Natural killer cell (primary cell): ENCODE data around the gene H6PD. TPM values are rescaled to one million over a fixed set of nuclear protein-coding genes. Genes with fewer than 3 reads are reported as not detected.

Source experiments
- ATAC-seq, 3 donors: fragments of 150-1000 bp in 2 of 3; fragments of 200-7000 bp in 1 of 3; cut with Tn5 transposase; 1 replicate in 1 of 3; 2 replicates in 2 of 3; pipeline ENCODE4 v1.10.0; 2021; ENCODE audit warnings: mild to moderate bottlenecking in 2 of 3, moderate library complexity in 2 of 3
- DNase-seq, 2 donors: peaks; one replicate each; pipeline versions ENCODE4 v3.0.0 to v3.0.0-alpha.2; 2013 to 2021; ENCODE audit warnings: mixed read lengths in 1 of 2
- H3K27ac ChIP-seq: one replicate; pipeline ENCODE4 v1.5.1; 2013; ENCODE audit warnings: mild to moderate bottlenecking, low read length
- H3K27me3 ChIP-seq: one replicate; pipeline ENCODE4 v1.6.1; 2013; ENCODE audit warnings: low read length; ENCODE audit not compliant: control insufficient read depth, insufficient read depth
- H3K36me3 ChIP-seq: one replicate; pipeline ENCODE4 v1.6.1; 2013; ENCODE audit warnings: low read length; ENCODE audit not compliant: control insufficient read depth, insufficient read depth
- H3K4me1 ChIP-seq: one replicate; pipeline ENCODE4 v1.6.1; 2013; ENCODE audit warnings: low read length; ENCODE audit not compliant: control insufficient read depth, insufficient read depth
- H3K4me3 ChIP-seq: one replicate; pipeline ENCODE4 v1.5.1; 2013; ENCODE audit warnings: low read length
- H3K9me3 ChIP-seq: one replicate; pipeline ENCODE4 v1.6.1; 2013; ENCODE audit warnings: low read length; ENCODE audit not compliant: control insufficient read depth, insufficient read depth
- H3K27ac Mint-ChIP-seq, 2 donors: one replicate each; pipeline ENCODE4 v1.8.0; 2022; ENCODE audit warnings: mild to moderate bottlenecking in 2 of 2, mixed read lengths in 2 of 2, moderate library complexity in 1 of 2
- H3K27me3 Mint-ChIP-seq, 2 donors: one replicate each; pipeline ENCODE4 v1.8.0; 2022; ENCODE audit warnings: low read depth in 2 of 2, mixed read lengths in 2 of 2
- H3K36me3 Mint-ChIP-seq: one replicate; pipeline ENCODE4 v1.8.0; 2022; ENCODE audit warnings: mixed read lengths
- H3K4me1 Mint-ChIP-seq, 2 donors: one replicate each; pipeline ENCODE4 v1.8.0; 2022; ENCODE audit warnings: mixed read lengths in 2 of 2
- H3K4me3 Mint-ChIP-seq: one replicate; pipeline ENCODE4 v1.8.0; 2022; ENCODE audit warnings: mild to moderate bottlenecking, moderate library complexity, mixed read lengths
- H3K9me3 Mint-ChIP-seq, 2 donors: one replicate each; pipeline ENCODE4 v1.8.0; 2022; ENCODE audit warnings: mixed read lengths in 2 of 2
- CTCF ChIP-seq: fragments of 200-600 bp; IDR thresholded peaks from one replicate; pipeline ENCODE4 v1.8.0; 2022; ENCODE audit warnings: antibody characterized with exemption
- WGBS: methylation state at CpG from one replicate; pipeline ENCODE4 v1.1.7; 2013; ENCODE audit warnings: missing lambda C conversion rate; ENCODE audit not compliant: insufficient coverage; 5-methylcytosine and 5-hydroxymethylcytosine counted together
- intact Hi-C: fragments of 100-400 bp; cut with micrococcal nuclease; formaldehyde crosslinking; loops from one replicate; pipeline ENCODE4 v1.14.2; 2022
- total RNA-seq, 4 donors: library from RNA; stranded (reverse); fragments of 120-200 nt in 1 of 4; gene quantifications; one replicate each; pipeline versions ENCODE4 v1.2.3 to v1.2.4, GENCODE V29; 2013 to 2022

H6PD gene
- total RNA-seq, 3 donors from 2014 or later (not counting 1 experiment from before 2014, with no cell fraction given) = 24.3 to 37.1 (median 31.2) TPM

- H3K27ac ChIP-seq = no peak overlapping the region
- ATAC-seq = no peak
- WGBS = 93% methylated on average over 7 of the region's 7 CpGs
- H3K27me3 ChIP-seq = no peaks in the 10 kb centered on the region
- no peak overlapping the region for H3K27ac Mint-ChIP-seq
- no peaks in the 10 kb centered on the region for H3K9me3 Mint-ChIP-seq
- no peaks in the 10 kb centered on the region for H3K36me3 Mint-ChIP-seq
- TF ChIP-seq CTCF = no peak
- H3K9me3 ChIP-seq = no peaks in the 10 kb centered on the region
- no peak for DNase-seq
- H3K4me3 ChIP-seq = no peak overlapping the region
- H3K36me3 ChIP-seq = peaks cover 20% of the 10 kb centered on the region
- H3K4me1 ChIP-seq = peaks cover 5% of the 10 kb centered on the region
- intact Hi-C loops = loop anchor here (1.0 kb wide), 2 partner anchors 187 to 223 kb away; no protein-coding TSS in a partner anchor
- no peaks in the 10 kb centered on the region for H3K27me3 Mint-ChIP-seq
- H3K4me1 Mint-ChIP-seq = peaks cover 0 to 5% of the 10 kb centered on the region in 2 donors
- H3K4me3 Mint-ChIP-seq = no peak overlapping the region
These were observed 33.4 kb downstream of the H6PD start for GRCh38 chr1:9267827-9268581.

DNA sequence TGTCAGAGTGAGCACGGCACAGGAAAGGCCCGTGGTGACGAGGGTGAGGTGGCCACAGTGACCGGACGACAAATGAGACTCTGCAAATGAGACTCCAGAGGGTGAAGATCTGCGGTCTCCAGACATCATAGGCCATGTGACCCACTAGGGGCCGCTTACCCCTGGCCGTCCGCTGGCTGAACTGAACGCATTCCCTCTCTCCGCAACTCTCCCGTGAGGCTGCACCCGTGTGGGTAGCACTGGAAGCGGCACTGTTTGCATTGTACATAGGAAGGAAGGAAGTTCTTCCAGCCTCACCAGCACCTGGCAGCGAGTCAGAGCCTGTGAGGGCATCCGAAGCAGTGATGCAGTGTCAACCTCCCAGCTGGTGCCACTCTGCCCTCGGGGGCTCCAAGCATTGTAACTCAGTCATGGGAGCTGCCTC lies 34.5 kb downstream of the H6PD start:
- Histone ChIP-seq H3K27ac (no peak overlapping the region), H3K9me3 (no peaks in the 10 kb centered on the region), H3K36me3 (peaks cover 12% of the 10 kb centered on the region), H3K4me3 (no peak overlapping the region), H3K27me3 (no peaks in the 10 kb centered on the region), H3K4me1 (peaks cover 5% of the 10 kb centered on the region)
- no peak overlapping the region for H3K4me3 Mint-ChIP-seq
- H3K9me3 Mint-ChIP-seq = no peaks in the 10 kb centered on the region
- 81% methylated on average over 17 of the region's 17 CpGs for whole genome bisulfite sequencing
- ATAC-seq = no peak
- H3K4me1 Mint-ChIP-seq = peaks cover 0 to 5% of the 10 kb centered on the region in 2 donors
- H3K36me3 Mint-ChIP-seq = no peaks in the 10 kb centered on the region
- intact Hi-C loops = no loop called here
- no peak for TF ChIP-seq CTCF
- no peak overlapping the region for H3K27ac Mint-ChIP-seq
- no peaks in the 10 kb centered on the region for H3K27me3 Mint-ChIP-seq
- DNase-seq = no peak

- no peak overlapping the region for H3K4me3 Mint-ChIP-seq
- Histone ChIP-seq H3K9me3 (no peaks in the 10 kb centered on the region), H3K27ac (no peak overlapping the region), H3K27me3 (no peaks in the 10 kb centered on the region), H3K36me3 (peaks cover 6% of the 10 kb centered on the region), H3K4me1 (peaks cover 5% of the 10 kb centered on the region), H3K4me3 (no peak overlapping the region)
- no peak overlapping the region for H3K27ac Mint-ChIP-seq
- H3K36me3 Mint-ChIP-seq = no peaks in the 10 kb centered on the region
- no peaks in the 10 kb centered on the region for H3K27me3 Mint-ChIP-seq
- H3K4me1 Mint-ChIP-seq = peaks cover 0 to 5% of the 10 kb centered on the region in 2 donors
- 94% methylated on average over 12 of the region's 12 CpGs for WGBS
- intact Hi-C loops = no loop called here
- ATAC-seq = no peak
- no peak for DNase-seq
- no peaks in the 10 kb centered on the region for H3K9me3 Mint-ChIP-seq
- no peak for TF ChIP-seq CTCF
These were observed 35.1 kb downstream of the H6PD start for GRCh38 chr1:9269721-9270120.
